Osteoblast (primary cell): ENCODE measurements around the gene SULF2. TPM values are rescaled to one million over a fixed set of nuclear protein-coding genes. Genes with fewer than 3 reads are reported as not detected.

ENCODE experiments used
- DNase-seq: peaks from one replicate; pipeline ENCODE4 v3.0.0; 2011; ENCODE audit warnings: low spot score, mixed read lengths; ENCODE audit not compliant: insufficient read length; ENCODE audit errors: missing footprints
- H2AFZ ChIP-seq: 2 replicates; pipeline ENCODE4 v1.6.0; 2011; ENCODE audit warnings: mild to moderate bottlenecking, low read length
- H3K27ac ChIP-seq: 2 replicates; pipeline ENCODE4 v1.5.1; 2011; ENCODE audit warnings: mild to moderate bottlenecking, low read depth, low read length, moderate library complexity
- H3K27me3 ChIP-seq: 2 replicates; pipeline ENCODE4 v1.6.0; 2012; ENCODE audit warnings: mild to moderate bottlenecking, control low read depth, inconsistent platforms, low read length, moderate library complexity; ENCODE audit not compliant: insufficient read depth
- H3K36me3 ChIP-seq: 2 replicates; pipeline ENCODE4 v1.5.1; 2011; ENCODE audit warnings: mild to moderate bottlenecking, low read length, control low read depth, moderate library complexity; ENCODE audit not compliant: insufficient read depth
- H3K4me1 ChIP-seq: 2 replicates; pipeline ENCODE4 v1.5.1; 2011; ENCODE audit warnings: mild to moderate bottlenecking, low read length, control low read depth, moderate library complexity; ENCODE audit not compliant: insufficient read depth
- H3K4me2 ChIP-seq: 2 replicates; pipeline ENCODE4 v1.6.0; 2011; ENCODE audit warnings: mild to moderate bottlenecking, low read length; ENCODE audit not compliant: insufficient read depth
- H3K4me3 ChIP-seq: fragments of 200-600 bp; sonication (generic); 3 replicates; pipeline ENCODE4 v1.5.1; 2012; ENCODE audit warnings: mild to moderate bottlenecking, low read length, inconsistent platforms; ENCODE audit not compliant: insufficient read depth
- H3K79me2 ChIP-seq: 2 replicates; pipeline ENCODE4 v1.6.0; 2012; ENCODE audit warnings: mild to moderate bottlenecking, low read length, control low read depth, inconsistent platforms; ENCODE audit not compliant: insufficient read depth
- H3K9me3 ChIP-seq: 2 replicates; pipeline ENCODE4 v1.5.1; 2011; ENCODE audit warnings: low read depth, low read length, control low read depth
- H4K20me1 ChIP-seq: 2 replicates; pipeline ENCODE4 v1.6.0; 2012; ENCODE audit warnings: mild to moderate bottlenecking, low read length, control low read depth; ENCODE audit not compliant: insufficient read depth
- total RNA-seq: library from RNA; depleted of rRNA; stranded (reverse); fragments of >200 nt; gene quantifications from 2 replicates; pipeline ENCODE4 v1.2.3, GENCODE V29; 2012
- TF ChIP-seq, protein P1 (sequence below): IDR thresholded peaks from 2 replicates; pipeline ENCODE4 v1.5.1; 2011; ENCODE audit warnings: mild to moderate bottlenecking, low read depth, low read length, moderate library complexity; ENCODE audit errors: extremely low read depth

Gene SULF2
- total RNA-seq, 1 donor = 102 TPM

DNA sequence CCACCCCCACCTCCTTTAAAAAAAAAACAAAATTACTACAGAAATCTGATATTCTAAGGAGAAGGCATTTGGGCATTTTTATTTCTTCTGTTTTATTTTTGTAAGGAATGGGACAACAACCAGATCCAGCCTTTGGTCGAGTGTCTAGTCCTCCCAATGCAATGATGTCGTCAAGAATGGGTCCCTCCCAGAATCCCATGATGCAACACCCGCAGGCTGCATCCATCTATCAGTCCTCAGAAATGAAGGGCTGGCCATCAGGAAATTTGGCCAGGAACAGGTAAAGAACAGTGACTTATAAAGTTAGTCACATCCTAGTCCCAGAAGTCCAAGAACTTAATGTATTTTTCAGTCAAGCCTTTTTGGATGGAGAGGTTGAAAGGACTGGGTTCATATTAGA is 133.0 kb downstream of the SULF2 start:
- Histone ChIP-seq H3K27me3 (no peaks in the 10 kb centered on the region), H4K20me1 (no peaks in the 10 kb centered on the region), H2AFZ (no peak overlapping the region), H3K27ac (no peak overlapping the region), H3K36me3 (peaks cover 36% of the 10 kb centered on the region), H3K9me3 (no peaks in the 10 kb centered on the region), H3K4me1 (no peaks in the 10 kb centered on the region), H3K4me2 (no peak overlapping the region), H3K79me2 (no peaks in the 10 kb centered on the region), H3K4me3 (no peak overlapping the region)
- TF ChIP-seq, protein P1, sequence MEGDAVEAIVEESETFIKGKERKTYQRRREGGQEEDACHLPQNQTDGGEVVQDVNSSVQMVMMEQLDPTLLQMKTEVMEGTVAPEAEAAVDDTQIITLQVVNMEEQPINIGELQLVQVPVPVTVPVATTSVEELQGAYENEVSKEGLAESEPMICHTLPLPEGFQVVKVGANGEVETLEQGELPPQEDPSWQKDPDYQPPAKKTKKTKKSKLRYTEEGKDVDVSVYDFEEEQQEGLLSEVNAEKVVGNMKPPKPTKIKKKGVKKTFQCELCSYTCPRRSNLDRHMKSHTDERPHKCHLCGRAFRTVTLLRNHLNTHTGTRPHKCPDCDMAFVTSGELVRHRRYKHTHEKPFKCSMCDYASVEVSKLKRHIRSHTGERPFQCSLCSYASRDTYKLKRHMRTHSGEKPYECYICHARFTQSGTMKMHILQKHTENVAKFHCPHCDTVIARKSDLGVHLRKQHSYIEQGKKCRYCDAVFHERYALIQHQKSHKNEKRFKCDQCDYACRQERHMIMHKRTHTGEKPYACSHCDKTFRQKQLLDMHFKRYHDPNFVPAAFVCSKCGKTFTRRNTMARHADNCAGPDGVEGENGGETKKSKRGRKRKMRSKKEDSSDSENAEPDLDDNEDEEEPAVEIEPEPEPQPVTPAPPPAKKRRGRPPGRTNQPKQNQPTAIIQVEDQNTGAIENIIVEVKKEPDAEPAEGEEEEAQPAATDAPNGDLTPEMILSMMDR = no peak
- DNase-seq = no peak

DNA sequence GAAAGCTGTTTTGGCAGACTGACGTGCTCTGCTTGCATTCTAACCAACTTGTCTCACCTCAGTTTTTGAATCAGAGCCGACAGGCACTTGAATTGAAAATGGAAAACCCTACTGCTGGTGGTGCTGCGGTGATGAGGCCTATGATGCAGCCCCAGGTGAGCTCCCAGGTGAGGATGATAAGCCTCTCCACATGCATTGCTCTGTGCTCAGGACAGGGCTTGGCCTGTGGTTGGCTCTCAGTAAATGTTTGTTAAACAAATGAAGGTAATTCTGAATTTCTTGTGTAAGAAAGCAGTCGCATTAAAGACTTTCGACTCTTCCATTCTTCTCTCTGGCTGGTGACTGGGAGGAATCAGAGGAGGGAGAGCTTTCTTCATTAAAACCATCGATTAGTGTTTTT is 136.3 kb downstream of the SULF2 start:
- Histone ChIP-seq H3K4me3 (no peak overlapping the region), H3K4me1 (no peaks in the 10 kb centered on the region), H3K79me2 (no peaks in the 10 kb centered on the region), H3K27ac (no peak overlapping the region), H3K36me3 (peaks cover 32% of the 10 kb centered on the region), H3K9me3 (no peaks in the 10 kb centered on the region), H2AFZ (no peak overlapping the region), H3K4me2 (no peak overlapping the region), H4K20me1 (no peaks in the 10 kb centered on the region), H3K27me3 (no peaks in the 10 kb centered on the region)
- TF ChIP-seq, protein P1 = no peak
- DNase-seq = no peak

DNA sequence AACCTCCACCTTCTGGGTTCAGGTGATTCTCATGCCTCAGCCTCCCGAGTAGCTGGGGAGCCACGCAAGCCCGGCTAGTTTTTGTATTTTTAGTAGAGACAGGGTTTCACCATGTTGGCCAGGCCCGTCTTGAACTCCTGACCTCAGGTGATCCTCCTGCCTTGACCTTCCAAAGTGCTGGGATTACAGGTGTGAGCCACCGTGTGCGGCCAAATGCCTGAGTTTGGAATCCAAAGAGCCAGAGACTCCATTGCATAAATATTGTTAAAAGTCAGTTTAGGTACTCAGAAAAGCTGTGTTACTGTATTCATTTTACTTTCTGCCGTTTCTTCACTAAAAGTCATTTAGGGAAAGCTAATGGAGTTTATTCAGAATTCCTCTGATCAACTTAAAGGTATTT is 137.3 kb downstream of the SULF2 start:
- Histone ChIP-seq H3K27ac (no peak overlapping the region), H4K20me1 (no peaks in the 10 kb centered on the region), H3K36me3 (peaks cover 34% of the 10 kb centered on the region), H2AFZ (no peak overlapping the region), H3K79me2 (no peaks in the 10 kb centered on the region), H3K9me3 (no peaks in the 10 kb centered on the region), H3K4me3 (no peak overlapping the region), H3K27me3 (no peaks in the 10 kb centered on the region), H3K4me2 (no peak overlapping the region), H3K4me1 (no peaks in the 10 kb centered on the region)
- TF ChIP-seq, protein P1 = no peak
- DNase-seq = no peak

DNA sequence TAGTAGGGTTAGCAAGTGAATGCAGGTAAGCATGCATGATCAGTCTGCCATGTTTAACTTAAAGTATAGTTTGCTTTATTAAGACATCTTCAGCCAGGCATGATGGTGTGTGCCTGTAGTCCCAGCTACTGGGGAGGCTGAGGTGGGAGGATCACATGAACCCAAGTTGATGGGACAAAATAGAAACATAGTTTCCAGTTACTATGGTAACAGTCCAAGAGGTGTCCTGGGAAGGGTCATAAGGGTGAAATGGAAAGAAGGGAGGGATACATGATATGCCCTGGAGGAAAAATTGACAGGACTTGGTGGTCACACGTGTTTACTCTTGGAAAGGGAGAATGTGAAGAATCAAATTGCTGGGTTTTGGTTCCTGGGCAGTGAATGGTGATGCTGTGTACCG is 139.6 kb downstream of the SULF2 start:
- no peak overlapping the region for H3K27ac ChIP-seq
- no peaks in the 10 kb centered on the region for H3K27me3 ChIP-seq
- TF ChIP-seq, protein P1 = no peak
- no peak overlapping the region for H2AFZ ChIP-seq
- H3K4me2 ChIP-seq = no peak overlapping the region
- H3K4me1 ChIP-seq = peaks cover 3% of the 10 kb centered on the region
- H3K4me3 ChIP-seq = no peak overlapping the region
- H3K36me3 ChIP-seq = peaks cover 29% of the 10 kb centered on the region
- no peak for DNase-seq
- no peaks in the 10 kb centered on the region for H3K79me2 ChIP-seq
- H4K20me1 ChIP-seq = no peaks in the 10 kb centered on the region
- no peaks in the 10 kb centered on the region for H3K9me3 ChIP-seq
